Osteocyte (in vitro differentiated cells): ENCODE results near the gene NMBR. TPM values are rescaled to one million over a fixed set of nuclear protein-coding genes. Genes with fewer than 3 reads are reported as not detected.
"Not testable (repeated sequence)": the region's sequence is repeated elsewhere in the genome, so short reads cannot be mapped to it uniquely, and the experiment has no call there.

Experiments used
- DNase-seq: peaks from one replicate; pipeline ENCODE4 v3.0.0; 2021; ENCODE audit warnings: mixed read lengths; ENCODE audit not compliant: unreplicated experiment; ENCODE audit errors: extremely low spot score
- H3K27ac Mint-ChIP-seq: one replicate; pipeline ENCODE4 v1.8.0; 2021; ENCODE audit warnings: mild to moderate bottlenecking, mixed read lengths; ENCODE audit not compliant: unreplicated experiment
- H3K27me3 Mint-ChIP-seq: one replicate; pipeline ENCODE4 v1.8.0; 2021; ENCODE audit warnings: mixed read lengths; ENCODE audit not compliant: unreplicated experiment
- H3K36me3 Mint-ChIP-seq: one replicate; pipeline ENCODE4 v1.8.0; 2021; ENCODE audit warnings: mixed read lengths; ENCODE audit not compliant: unreplicated experiment
- H3K4me1 Mint-ChIP-seq: one replicate; pipeline ENCODE4 v1.8.0; 2021; ENCODE audit warnings: mixed read lengths; ENCODE audit not compliant: unreplicated experiment
- H3K4me3 Mint-ChIP-seq: one replicate; pipeline ENCODE4 v1.8.0; 2021; ENCODE audit warnings: mild to moderate bottlenecking, moderate library complexity, mixed read lengths; ENCODE audit not compliant: unreplicated experiment
- H3K9me3 Mint-ChIP-seq: one replicate; pipeline ENCODE4 v1.8.0; 2021; ENCODE audit warnings: mixed read lengths; ENCODE audit not compliant: unreplicated experiment
- CTCF ChIP-seq: fragments of 200-600 bp; sonication (generic); IDR thresholded peaks from 2 replicates; pipeline ENCODE4 v1.5.0; 2021; ENCODE audit warnings: antibody characterized with exemption, mild to moderate bottlenecking, moderate library complexity
- total RNA-seq: library from RNA; stranded (reverse); gene quantifications from 2 replicates; pipeline ENCODE4 v1.2.1, GENCODE V29; 2021

The NMBR gene
- total RNA-seq, 1 donor from 2014 or later = not detected

GRCh38 chr6:142155895-142156757 lies 9.2 kb upstream of the NMBR start:
- Mint-ChIP-seq H3K27ac (peak overlapping the region; percentile 48), H3K4me3 (peak overlapping the region; percentile 12), H3K27me3 (no peaks in the 10 kb centered on the region), H3K9me3 (no peaks in the 10 kb centered on the region), H3K4me1 (peaks cover 13% of the 10 kb centered on the region), H3K36me3 (no peaks in the 10 kb centered on the region)
- DNase-seq = no peak
- peak; percentile 57 for TF ChIP-seq CTCF

GRCh38 chr6:142155091-142155490 lies 8.2 kb upstream of the NMBR start:
- Mint-ChIP-seq H3K27ac (no peak overlapping the region), H3K9me3 (no peaks in the 10 kb centered on the region), H3K4me3 (no peak overlapping the region), H3K27me3 (no peaks in the 10 kb centered on the region), H3K36me3 (peaks cover 2% of the 10 kb centered on the region), H3K4me1 (peaks cover 13% of the 10 kb centered on the region)
- DNase-seq = no peak
- no peak for TF ChIP-seq CTCF

- H3K27ac Mint-ChIP-seq = no peak overlapping the region
- H3K4me3 Mint-ChIP-seq = no peak overlapping the region
- no peaks in the 10 kb centered on the region for H3K9me3 Mint-ChIP-seq
- no peak for DNase-seq
- H3K4me1 Mint-ChIP-seq = peaks cover 19% of the 10 kb centered on the region
- TF ChIP-seq CTCF = no peak
- H3K27me3 Mint-ChIP-seq = no peaks in the 10 kb centered on the region
- peaks cover 2% of the 10 kb centered on the region for H3K36me3 Mint-ChIP-seq
Observed at GRCh38 chr6:142154336-142154735, 7.4 kb upstream of the NMBR start.

GRCh38 chr6:142153196-142153595 lies 6.3 kb upstream of the NMBR start:
- Mint-ChIP-seq H3K27ac (no peak overlapping the region), H3K4me3 (no peak overlapping the region), H3K4me1 (peaks cover 28% of the 10 kb centered on the region), H3K36me3 (peaks cover 2% of the 10 kb centered on the region), H3K27me3 (no peaks in the 10 kb centered on the region), H3K9me3 (no peaks in the 10 kb centered on the region)
- DNase-seq = no peak
- no peak for TF ChIP-seq CTCF

GRCh38 chr6:142152746-142153145 lies 5.8 kb upstream of the NMBR start:
- H3K27ac Mint-ChIP-seq = no peak overlapping the region
- H3K4me3 Mint-ChIP-seq = no peak overlapping the region
- peaks cover 2% of the 10 kb centered on the region for H3K36me3 Mint-ChIP-seq
- peaks cover 33% of the 10 kb centered on the region for H3K4me1 Mint-ChIP-seq
- no peaks in the 10 kb centered on the region for H3K9me3 Mint-ChIP-seq
- TF ChIP-seq CTCF = no peak
- no peak for DNase-seq
- no peaks in the 10 kb centered on the region for H3K27me3 Mint-ChIP-seq

- not testable (repeated sequence) for H3K27ac Mint-ChIP-seq, H3K36me3 Mint-ChIP-seq, H3K4me1 Mint-ChIP-seq, H3K4me3 Mint-ChIP-seq, DNase-seq, H3K9me3 Mint-ChIP-seq
- peaks cover 12% of the 10 kb centered on the region for H3K27me3 Mint-ChIP-seq
Observed at GRCh38 chr6:142141531-142141930, 5.4 kb downstream of the NMBR start.
